ENCODE data around the gene PGLYRP4.

- TF ChIP-seq EZH2 (IDR thresholded peaks at IDR 0.05; ENCODE audit: low read depth), result no peak
- TF ChIP-seq CTCF (conservative IDR thresholded peaks at IDR 0.05), result no peak
These were observed 19.9 kb upstream of the PGLYRP4 start for GRCh38 chr1:153368495-153368894.

Data from PC-9 (cell line).